Endothelial cell of umbilical vein (primary cell): Measurements from ENCODE around the gene PXMP2. TPM values are rescaled to one million over a fixed set of nuclear protein-coding genes. Genes with fewer than 3 reads are reported as not detected.

Experiments used
- BruUV-seq: library from RNA; stranded (reverse); fragments of 400-500 nt; replicated peaks from 2 replicates; lab custom pipeline; 2021; lab: Mats Ljungman, UMichigan
- CTCF ChIA-PET: fragments of 300-600, 350-600 bp; sonication (Branson Sonifier 250); formaldehyde crosslinking; loops from one replicate; lab custom pipeline; 2021; ENCODE audit warnings: antibody characterized with exemption, inconsistent platforms; lab: Charles Lee
- POLR2A ChIA-PET: fragments of 300-600, 350-600 bp; sonication (Branson Sonifier 250); formaldehyde crosslinking; loops from one replicate; lab custom pipeline; 2021; ENCODE audit warnings: antibody characterized with exemption, inconsistent platforms; lab: Charles Lee
- DNase-seq: peaks from one replicate; pipeline ENCODE4 v3.0.0-alpha.2; 2011; ENCODE audit warnings: low read depth, low spot score
- FAIRE-seq: peaks from 2 replicates; lab custom pipeline; 2011; peaks lifted over from hg19 to GRCh38; lab: Jason Lieb, UNC
- H2AFZ ChIP-seq: 2 replicates; pipeline ENCODE4 v1.6.0; 2012; ENCODE audit warnings: low read depth, low read length, control low read depth, inconsistent platforms
- H3K27ac ChIP-seq: 2 replicates; pipeline ENCODE4 v1.5.1; 2011; ENCODE audit warnings: low read depth, mild to moderate bottlenecking, control low read depth, low read length, moderate library complexity; ENCODE audit not compliant: insufficient read depth
- H3K27me3 ChIP-seq, 2 experiments: 2 replicates each; pipeline versions ENCODE4 v1.6.0 to v1.6.1; 2011; ENCODE audit warnings: low read length in 2 of 2, mixed read lengths in 1 of 2; ENCODE audit not compliant: control insufficient read depth in 2 of 2, insufficient read depth in 2 of 2
- H3K36me3 ChIP-seq, 2 experiments: 2 replicates in 1 of 2; 3 replicates in 1 of 2; pipeline ENCODE4 v1.5.1; 2011; ENCODE audit warnings: low read length in 2 of 2, mild to moderate bottlenecking in 1 of 2, moderate library complexity in 1 of 2; ENCODE audit not compliant: control insufficient read depth in 2 of 2, insufficient read depth in 2 of 2; ENCODE audit errors: extremely low read depth in 1 of 2
- H3K4me1 ChIP-seq: 3 replicates; pipeline ENCODE4 v1.5.1; 2011; ENCODE audit warnings: mild to moderate bottlenecking, low read length; ENCODE audit not compliant: control insufficient read depth, insufficient read depth; ENCODE audit errors: extremely low read depth
- H3K4me2 ChIP-seq: 2 replicates; pipeline ENCODE4 v1.6.1; 2011; ENCODE audit warnings: low read length, control low read depth, mixed read lengths; ENCODE audit not compliant: insufficient read depth
- H3K4me3 ChIP-seq, 3 experiments: fragments of 200-600 bp in 1 of 3; sonication (generic), shearing (Covaris generic) in 1 of 3; replicated peaks in 1 of 3; 2 replicates each; pipeline ENCODE4 v1.5.1; 2011 to 2016; ENCODE audit warnings: control low read depth in 3 of 3, low read length in 3 of 3, mild to moderate bottlenecking in 2 of 3, inconsistent platforms in 1 of 3, low read depth in 1 of 3, moderate library complexity in 1 of 3; ENCODE audit not compliant: insufficient read depth in 1 of 3
- H3K79me2 ChIP-seq: 2 replicates; pipeline ENCODE4 v1.6.0; 2012; ENCODE audit warnings: low read length, inconsistent platforms; ENCODE audit not compliant: control insufficient read depth, insufficient read depth
- H3K9ac ChIP-seq: replicated peaks from 2 replicates; pipeline ENCODE3; 2011; ENCODE audit warnings: low read length, control low read depth; ENCODE audit not compliant: insufficient read depth; ENCODE audit errors: extremely low read depth
- H3K9me1 ChIP-seq: replicated peaks from 3 replicates; pipeline ENCODE4 v1.6.0; 2011; ENCODE audit warnings: mild to moderate bottlenecking, low read length; ENCODE audit not compliant: control insufficient read depth, insufficient read depth; ENCODE audit errors: extremely low read depth
- H3K9me3 ChIP-seq: replicated peaks from 2 replicates; pipeline ENCODE4 v1.5.1; 2012; ENCODE audit warnings: low read length, inconsistent platforms; ENCODE audit not compliant: control insufficient read depth, insufficient read depth
- H4K20me1 ChIP-seq: replicated peaks from 2 replicates; pipeline ENCODE3; 2011; ENCODE audit warnings: mild to moderate bottlenecking, low read length; ENCODE audit not compliant: control insufficient read depth, insufficient read depth; ENCODE audit errors: extremely low read depth
- EZH2 ChIP-seq: IDR thresholded peaks from 2 replicates; pipeline ENCODE4 v1.6.1; 2012; ENCODE audit warnings: borderline replicate concordance, low read depth, mild to moderate bottlenecking, moderate library complexity, low read length, inconsistent platforms; ENCODE audit not compliant: severe bottlenecking
- FOS ChIP-seq: IDR thresholded peaks from 2 replicates; pipeline ENCODE4 v1.6.1; 2011; ENCODE audit warnings: mild to moderate bottlenecking, low read length, moderate library complexity, borderline replicate concordance; ENCODE audit not compliant: insufficient read depth
- GATA2 ChIP-seq: IDR thresholded peaks from 2 replicates; pipeline ENCODE4 v1.7.0; 2011; ENCODE audit warnings: low read depth, mild to moderate bottlenecking, moderate library complexity, mixed read lengths, low read length; ENCODE audit not compliant: insufficient read length, insufficient read depth
- JUN ChIP-seq: IDR thresholded peaks from 2 replicates; pipeline ENCODE4 v1.6.1; 2011; ENCODE audit warnings: borderline replicate concordance, low read depth; ENCODE audit not compliant: insufficient read length, insufficient read depth
- MYC ChIP-seq: IDR thresholded peaks from one replicate; pipeline ENCODE4 v1.6.1; 2011; ENCODE audit warnings: mild to moderate bottlenecking, low read depth, low read length
- POLR2A ChIP-seq: IDR thresholded peaks from 2 replicates; pipeline ENCODE4 v1.6.1; 2012; ENCODE audit warnings: low read depth, mild to moderate bottlenecking, control low read depth, low read length
- POLR2AphosphoS5 ChIP-seq: IDR thresholded peaks from 2 replicates; pipeline ENCODE4 v1.6.1; 2012; ENCODE audit warnings: low read depth, mild to moderate bottlenecking, control low read depth, low read length, moderate library complexity; ENCODE audit not compliant: insufficient read depth
- dilution Hi-C: fragments of 300-500 bp; cut with MboI; formaldehyde crosslinking; loops from one replicate; pipeline ENCODE4 v1.15.0; 2019; ENCODE audit warnings: low sequenced_read_pairs; ENCODE audit not compliant: extremely low pct_ligation_motif_present
- intact Hi-C: fragments of 100-400 bp; cut with micrococcal nuclease; formaldehyde crosslinking; loops from one replicate; pipeline ENCODE4 v1.10.0; 2022
- polyA plus RNA-seq, 4 experiments: library from polyadenylated mRNA; depleted of rRNA in 3 of 4; stranded (reverse) in 3 of 4; unstranded in 1 of 4; fragments of >200 nt; gene quantifications; 2 replicates each; pipeline versions ENCODE4 v1.2.1 to v1.2.3, GENCODE V29; 2011 to 2012; ENCODE audit warnings: missing spikeins in 1 of 4
- total RNA-seq: library from RNA; stranded (reverse); gene quantifications from 2 replicates; pipeline ENCODE4 v1.2.3, GENCODE V29; 2021
- TF ChIP-seq, protein P1 (sequence below): IDR thresholded peaks from 2 replicates; pipeline ENCODE4 v1.6.1; 2011; ENCODE audit not compliant: insufficient read depth, insufficient read length
- TF ChIP-seq, protein P2 (sequence below), 2 donors: IDR thresholded peaks; 1 replicate in 1 of 2; 2 replicates in 1 of 2; pipeline ENCODE4 v1.5.1; 2011; ENCODE audit warnings: low read length in 2 of 2, mild to moderate bottlenecking in 2 of 2, moderate library complexity in 2 of 2, control low read depth in 1 of 2, inconsistent platforms in 1 of 2, low read depth in 1 of 2; ENCODE audit not compliant: insufficient read depth in 1 of 2; ENCODE audit errors: extremely low read depth in 1 of 2

The PXMP2 gene
- total and polyA plus RNA-seq, 2 donors (not counting 3 experiments of a cell fraction or from before 2014, with no cell fraction given), result 24.0 to 31.5 TPM

DNA sequence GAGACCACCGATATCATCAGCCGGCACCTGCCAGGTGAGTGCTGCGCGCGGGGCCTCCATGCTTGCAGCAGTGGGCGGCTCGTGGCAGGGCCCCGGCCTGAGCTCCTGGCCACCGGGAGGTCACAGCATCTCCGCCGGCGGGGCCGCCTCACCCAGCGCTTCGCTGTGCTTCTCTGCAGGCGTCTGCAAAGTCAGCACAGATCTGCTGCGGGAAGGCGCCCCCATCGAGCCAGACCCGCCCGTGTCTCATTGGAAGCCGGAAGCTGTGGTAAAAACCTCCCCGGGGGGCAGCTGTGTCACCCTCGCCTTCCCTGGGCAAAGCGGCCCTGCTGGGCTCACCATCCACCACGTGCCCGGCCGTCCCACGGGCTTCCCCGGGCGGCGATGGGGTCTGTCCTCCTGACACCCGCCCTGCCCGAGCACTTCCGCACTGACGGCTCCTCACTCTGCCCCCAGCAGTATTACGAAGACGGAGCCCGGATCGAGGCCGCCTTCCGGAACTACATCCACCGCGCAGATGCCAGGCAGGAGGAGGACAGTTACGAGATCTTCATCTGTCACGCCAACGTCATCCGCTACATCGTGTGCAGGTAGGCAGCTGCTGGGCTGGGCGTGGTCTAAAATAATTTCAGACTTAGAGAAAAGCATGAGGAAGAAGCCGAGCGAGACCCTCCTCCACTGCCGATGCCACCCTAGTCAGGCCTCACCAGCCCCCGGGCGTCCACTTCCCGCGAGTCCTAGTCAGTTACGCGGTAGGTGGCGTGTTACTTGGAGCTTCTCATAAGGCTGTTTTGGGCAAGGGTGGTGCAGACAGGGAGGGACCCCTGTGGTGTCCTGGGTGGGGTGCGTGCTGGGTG, 30.4 kb downstream of the PXMP2 start:
- TF ChIP-seq POLR2A, result no peak
- TF ChIP-seq JUN, result no peak
- TF ChIP-seq POLR2AphosphoS5, result no peak
- TF ChIP-seq EZH2, result no peak
- no peak for TF ChIP-seq FOS
- no peak for TF ChIP-seq MYC
- TF ChIP-seq GATA2, result no peak
- TF ChIP-seq, protein P1, sequence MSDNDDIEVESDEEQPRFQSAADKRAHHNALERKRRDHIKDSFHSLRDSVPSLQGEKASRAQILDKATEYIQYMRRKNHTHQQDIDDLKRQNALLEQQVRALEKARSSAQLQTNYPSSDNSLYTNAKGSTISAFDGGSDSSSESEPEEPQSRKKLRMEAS, result no peak
- TF ChIP-seq, protein P2, sequence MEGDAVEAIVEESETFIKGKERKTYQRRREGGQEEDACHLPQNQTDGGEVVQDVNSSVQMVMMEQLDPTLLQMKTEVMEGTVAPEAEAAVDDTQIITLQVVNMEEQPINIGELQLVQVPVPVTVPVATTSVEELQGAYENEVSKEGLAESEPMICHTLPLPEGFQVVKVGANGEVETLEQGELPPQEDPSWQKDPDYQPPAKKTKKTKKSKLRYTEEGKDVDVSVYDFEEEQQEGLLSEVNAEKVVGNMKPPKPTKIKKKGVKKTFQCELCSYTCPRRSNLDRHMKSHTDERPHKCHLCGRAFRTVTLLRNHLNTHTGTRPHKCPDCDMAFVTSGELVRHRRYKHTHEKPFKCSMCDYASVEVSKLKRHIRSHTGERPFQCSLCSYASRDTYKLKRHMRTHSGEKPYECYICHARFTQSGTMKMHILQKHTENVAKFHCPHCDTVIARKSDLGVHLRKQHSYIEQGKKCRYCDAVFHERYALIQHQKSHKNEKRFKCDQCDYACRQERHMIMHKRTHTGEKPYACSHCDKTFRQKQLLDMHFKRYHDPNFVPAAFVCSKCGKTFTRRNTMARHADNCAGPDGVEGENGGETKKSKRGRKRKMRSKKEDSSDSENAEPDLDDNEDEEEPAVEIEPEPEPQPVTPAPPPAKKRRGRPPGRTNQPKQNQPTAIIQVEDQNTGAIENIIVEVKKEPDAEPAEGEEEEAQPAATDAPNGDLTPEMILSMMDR (IDR thresholded peaks at IDR 0.05; ENCODE audit: extremely low read depth in 1 of 2, insufficient read depth in 1 of 2, low read depth in 1 of 2, low read length in 2 of 2), result no peak
- Histone ChIP-seq H3K79me2 (peaks cover 21% of the 10 kb centered on the region), H2AFZ (no peak overlapping the region), H3K9me3 (no peaks in the 10 kb centered on the region), H3K4me3 (no peak overlapping the region), H3K9me1 (no peaks in the 10 kb centered on the region), H3K9ac (no peak overlapping the region), H3K27me3 (no peaks in the 10 kb centered on the region), H4K20me1 (no peaks in the 10 kb centered on the region), H3K4me2 (no peak overlapping the region), H3K27ac (no peak overlapping the region), H3K36me3 (peaks cover 7 to 39% of the 10 kb centered on the region in 2 experiments), H3K4me1 (no peaks in the 10 kb centered on the region)
- intact Hi-C loops, result no loop called here
- dilution Hi-C loops, result no loop called here
- DNase-seq (no peak), FAIRE-seq (no peak)
- no TSS peak for BruUV-seq
- POLR2A ChIA-PET, result no interaction called here
- CTCF ChIA-PET, result no interaction called here
